ENCODE data around the gene CFAP73.

The CFAP73 gene

DNA sequence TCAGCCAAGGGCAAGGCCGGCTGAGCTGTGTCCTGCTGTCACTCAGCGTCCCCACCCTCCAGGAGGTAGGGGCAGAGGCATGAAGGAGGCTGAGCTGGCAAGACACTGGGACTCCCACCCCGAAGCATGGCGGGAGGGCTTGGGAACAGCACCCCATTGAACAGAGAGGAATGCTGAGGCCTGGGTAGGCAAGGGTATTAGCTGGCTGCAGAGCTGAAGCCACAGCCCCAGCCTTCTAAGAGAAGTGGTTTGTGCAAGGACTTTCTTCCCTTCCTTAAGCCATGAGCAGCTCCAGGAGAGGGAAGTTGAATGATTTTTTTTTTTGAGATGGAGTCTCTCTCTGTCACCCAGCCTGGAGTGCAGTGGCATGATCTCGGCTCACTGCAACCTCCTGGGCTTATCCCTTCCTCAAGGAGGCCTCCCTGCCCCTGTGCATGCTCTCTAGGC is 6.6 kb upstream of the CFAP73 start:
- DNase-seq: no peak

DNA sequence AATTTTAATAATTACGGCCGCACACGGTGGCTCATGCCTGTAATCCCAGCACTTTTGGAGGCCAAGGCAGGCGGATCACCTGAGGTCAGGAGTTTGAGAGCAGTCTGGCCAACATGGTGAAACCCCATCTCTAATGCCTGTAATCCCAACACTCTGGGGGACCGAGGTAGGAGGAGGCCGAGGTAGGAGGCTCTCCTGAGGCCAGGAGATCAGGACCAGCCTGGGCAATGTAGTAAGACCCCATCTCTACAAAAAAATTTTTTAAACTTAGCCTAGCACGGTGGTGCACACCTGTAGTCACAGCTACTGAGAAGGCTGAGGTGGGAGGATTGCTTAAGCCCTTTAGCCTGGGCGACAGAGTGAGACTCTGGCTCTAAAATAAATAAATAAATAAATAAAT is 5.6 kb upstream of the CFAP73 start:
- no peak for DNase-seq

DNA sequence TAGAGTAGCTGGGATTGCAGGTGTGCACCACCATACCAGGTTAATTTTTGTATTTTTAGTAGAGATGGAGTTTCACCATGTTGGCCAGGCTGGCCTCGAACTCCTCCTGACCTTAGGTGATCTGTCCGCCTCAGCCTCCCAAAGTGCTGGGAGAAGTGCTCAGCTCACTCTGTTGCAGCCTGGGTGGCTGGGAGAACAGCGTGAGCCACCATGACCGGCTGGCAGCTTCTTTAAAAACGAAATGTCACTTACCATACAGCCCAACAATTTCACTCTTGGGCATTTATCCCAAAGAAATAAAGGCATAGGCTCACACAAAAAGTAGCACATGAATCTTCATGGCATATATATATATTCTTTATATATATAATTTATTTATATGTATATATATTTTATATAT is 4.7 kb upstream of the CFAP73 start:
- DNase-seq: no peak

DNA sequence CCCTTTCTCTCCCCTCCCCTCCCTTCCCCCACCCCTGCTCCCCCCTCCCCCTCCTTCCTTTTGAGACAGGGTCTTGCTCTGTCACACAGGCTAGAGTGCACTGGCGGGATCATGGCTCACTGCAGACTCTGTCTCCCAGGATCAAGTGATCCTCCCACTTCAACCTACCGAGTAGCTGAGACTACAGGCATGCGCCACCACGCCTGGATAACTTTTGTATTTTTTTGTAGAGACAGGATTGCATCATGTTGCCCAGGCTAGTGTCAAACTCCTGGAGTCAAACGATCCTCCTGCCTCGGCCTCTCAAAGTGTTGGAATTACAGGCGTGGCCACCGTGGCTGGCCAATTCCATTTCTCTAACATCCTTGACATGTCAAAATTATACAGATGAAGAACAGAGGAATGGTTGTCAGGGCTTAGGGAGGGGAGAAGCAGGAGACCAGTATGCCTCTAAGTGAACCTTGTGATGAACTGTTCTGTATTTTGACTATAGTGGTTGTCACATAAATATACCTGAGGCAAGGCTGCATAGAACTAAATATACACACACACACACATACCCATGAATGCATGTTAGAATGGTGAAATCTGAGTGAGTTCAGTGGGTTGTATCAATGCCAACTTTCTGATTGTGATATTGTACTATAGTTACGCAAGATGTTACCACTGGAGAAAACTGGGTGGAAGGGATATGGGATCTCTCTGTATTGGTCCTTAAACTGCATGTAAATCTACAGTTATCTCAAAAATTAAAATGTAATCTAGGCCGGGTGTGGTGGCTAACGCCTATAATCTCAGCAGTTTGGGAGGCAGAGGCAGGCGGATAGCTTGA is 3.6 kb upstream of the CFAP73 start:
- DNase-seq: no peak

DNA sequence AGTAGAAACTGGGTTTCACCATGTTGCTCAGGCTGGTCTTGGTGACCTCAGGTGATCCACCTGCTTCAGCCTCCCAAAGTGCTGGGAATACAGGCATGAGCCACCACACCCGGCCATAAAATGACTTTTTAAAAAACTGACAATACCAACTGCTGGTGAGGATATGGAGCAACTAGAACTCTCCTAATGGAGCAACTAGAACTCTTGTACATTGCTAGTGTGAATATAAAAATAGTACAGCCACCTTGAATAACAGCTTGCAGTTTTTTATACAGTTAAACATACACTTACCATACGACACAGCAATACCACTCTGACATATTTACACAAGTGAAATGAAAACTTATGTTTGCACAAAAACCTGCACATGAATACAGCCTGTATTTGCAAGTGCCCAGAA is 2.5 kb upstream of the CFAP73 start:
- DNase-seq: no peak

DNA sequence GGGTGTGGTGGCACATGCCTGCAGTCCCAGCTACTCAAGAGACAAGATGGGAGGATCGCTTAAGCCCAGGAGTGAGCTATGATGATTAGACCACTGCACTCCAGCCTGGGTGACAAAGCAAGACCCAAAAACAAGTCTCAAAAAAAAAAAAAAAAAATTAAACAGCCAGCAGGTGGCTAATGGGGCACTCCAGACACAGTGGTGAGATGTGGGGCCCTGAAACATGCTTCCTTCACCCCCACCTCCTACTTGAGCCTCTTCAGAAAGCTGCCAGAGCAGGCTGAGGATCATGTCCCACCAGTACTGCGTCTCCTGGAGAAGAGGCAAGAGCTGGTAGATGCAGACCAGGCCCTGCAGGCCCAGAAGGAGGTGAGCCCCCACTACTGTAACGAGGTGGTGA is 2.1 kb downstream of the CFAP73 start:
- no peak for DNase-seq

DNA sequence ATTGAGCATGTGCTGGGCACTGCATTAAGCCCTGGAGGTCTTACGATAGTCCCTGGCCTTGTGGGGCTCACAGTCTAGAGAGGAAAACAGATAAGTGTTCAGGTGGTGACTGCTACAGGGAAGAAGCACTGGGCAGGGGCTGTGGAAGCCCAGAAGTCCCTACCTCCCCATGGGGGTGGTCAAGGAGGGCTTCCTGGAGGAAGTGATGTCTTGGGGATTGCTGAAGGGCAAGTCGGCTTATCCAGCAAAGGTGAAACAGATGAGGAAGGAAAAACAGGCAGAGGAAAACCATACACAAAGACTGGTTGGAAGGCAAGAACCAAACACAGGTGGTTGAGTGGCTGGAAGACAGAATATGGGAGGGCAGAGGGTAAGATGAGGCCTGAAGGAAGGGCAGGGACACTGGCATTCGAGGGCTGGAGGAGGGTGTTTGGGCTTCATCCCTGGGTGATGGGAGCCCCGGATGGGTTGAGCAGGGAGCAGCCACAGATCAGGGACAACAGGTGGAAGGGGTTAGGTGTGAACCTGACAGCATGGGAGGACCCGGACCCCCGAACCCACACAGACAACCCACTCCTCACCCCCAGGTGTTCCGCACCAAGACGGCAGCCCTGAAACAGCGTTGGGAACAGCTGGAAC is 2.8 kb downstream of the CFAP73 start:
- DNase-seq: no peak

DNA sequence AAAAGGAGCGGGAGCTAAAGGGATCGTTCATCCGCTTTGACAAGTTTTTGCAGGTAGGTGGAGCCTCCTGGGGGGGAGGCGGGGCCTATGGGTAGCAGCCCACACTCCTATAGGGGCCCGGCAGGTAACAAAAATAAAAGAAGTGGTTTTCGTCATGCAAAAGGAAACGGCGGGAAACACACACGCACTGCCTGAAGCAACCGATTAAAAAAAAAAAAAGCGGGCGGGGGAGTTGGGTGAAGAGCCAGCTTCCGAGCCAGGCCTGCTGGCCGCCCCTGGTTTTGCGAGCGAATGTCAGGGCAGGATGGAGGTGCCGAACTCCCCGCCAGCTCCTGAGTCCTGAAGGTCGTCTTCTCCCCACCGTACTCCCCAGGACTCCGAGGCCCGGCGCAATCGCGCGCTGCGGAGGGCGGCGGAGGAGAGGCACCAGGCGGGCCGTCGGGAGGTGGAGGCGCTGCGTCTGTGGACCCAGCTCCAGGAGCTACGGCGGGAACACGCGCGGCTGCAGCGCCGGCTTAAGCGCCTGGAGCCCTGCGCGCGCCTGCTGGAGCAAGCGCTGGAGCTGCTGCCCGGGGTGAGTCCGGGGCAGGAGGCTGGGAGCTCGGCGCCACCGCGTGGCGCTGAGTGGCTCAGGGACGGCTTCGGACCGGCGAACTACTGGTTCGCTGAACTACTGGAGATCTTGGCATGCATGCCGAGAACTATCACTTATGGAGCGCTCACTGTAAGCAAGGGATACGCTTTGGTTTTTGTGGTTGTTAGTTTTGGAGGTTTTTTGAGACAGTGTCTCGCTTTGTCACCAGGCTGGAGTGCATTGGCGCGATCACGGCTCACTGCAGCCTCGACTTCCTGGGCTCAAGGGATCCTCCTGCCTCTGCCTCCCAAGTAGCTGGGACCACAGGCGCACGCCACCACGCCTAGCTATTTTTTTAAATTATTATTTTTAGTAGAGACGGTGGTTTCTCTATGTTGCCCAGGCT is 3.6 kb downstream of the CFAP73 start:
- DNase-seq: peak; percentile 37

DNA sequence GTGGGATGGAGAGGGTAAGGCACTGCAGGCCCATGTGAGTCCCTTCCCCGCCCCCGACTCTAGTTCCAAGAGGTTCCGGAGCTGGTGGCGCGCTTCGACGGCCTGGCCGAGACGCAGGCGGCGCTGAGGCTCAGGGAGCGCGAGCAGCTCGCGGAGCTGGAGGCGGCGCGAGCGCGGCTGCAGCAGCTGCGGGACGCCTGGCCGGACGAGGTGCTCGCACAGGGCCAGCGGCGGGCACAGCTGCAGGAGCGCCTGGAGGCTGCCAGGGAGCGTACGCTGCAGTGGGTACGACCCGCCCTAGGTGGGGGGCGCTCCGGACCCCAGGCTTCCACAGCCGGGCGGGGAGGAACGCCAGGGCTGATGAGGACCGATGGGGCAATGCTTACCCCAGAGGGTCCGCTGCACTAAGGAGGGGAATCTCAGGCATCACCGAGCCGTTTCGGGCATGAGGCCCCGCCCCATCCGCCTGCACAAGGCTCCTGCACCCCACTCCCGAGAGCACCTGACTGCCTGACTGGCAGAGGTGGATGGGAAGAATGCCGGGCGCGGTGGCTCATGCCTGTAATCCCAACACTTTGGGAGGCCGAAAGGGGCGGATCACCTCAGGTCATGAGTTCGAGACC is 4.9 kb downstream of the CFAP73 start:
- no peak for DNase-seq

DNA sequence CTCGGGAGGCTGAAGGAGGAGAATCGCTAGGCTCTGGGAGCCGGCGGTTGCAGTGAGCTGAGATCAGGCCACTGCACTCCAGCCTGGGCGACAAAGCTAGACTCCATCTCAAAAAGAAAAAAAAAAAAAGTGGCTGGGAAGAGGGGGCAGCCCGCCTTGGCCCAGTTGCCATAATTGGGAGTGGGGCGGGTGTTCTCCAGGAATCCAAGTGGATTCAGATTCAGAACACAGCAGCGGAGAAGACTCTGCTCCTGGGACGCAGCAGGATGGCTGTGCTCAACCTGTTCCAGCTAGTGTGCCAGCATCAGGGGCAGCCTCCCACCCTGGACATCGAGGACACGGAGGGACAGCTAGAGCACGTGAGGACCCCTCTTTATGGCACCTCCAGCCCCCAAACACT is 5.5 kb downstream of the CFAP73 start:
- DNase-seq: no peak

DNA sequence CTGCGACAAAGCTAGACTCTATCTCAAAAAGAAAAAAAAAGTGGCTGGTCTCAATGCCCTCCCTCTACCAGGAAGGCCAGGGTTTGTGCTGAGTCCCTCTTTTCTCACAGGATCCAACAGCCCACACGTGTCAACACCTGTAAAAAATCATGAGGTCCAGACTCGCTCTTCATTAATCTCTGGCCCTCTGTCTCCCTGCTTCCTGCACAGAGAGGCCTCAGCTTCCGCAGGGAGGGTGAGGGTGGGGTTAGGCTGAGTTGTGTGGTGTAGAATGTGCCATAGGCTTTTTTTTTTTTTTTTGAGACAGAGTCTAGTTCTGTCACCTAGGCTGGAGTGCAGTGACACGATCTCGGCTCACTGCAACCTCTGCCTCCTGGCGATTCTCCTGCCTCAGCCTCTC is 6.1 kb downstream of the CFAP73 start:
- DNase-seq: no peak

DNA sequence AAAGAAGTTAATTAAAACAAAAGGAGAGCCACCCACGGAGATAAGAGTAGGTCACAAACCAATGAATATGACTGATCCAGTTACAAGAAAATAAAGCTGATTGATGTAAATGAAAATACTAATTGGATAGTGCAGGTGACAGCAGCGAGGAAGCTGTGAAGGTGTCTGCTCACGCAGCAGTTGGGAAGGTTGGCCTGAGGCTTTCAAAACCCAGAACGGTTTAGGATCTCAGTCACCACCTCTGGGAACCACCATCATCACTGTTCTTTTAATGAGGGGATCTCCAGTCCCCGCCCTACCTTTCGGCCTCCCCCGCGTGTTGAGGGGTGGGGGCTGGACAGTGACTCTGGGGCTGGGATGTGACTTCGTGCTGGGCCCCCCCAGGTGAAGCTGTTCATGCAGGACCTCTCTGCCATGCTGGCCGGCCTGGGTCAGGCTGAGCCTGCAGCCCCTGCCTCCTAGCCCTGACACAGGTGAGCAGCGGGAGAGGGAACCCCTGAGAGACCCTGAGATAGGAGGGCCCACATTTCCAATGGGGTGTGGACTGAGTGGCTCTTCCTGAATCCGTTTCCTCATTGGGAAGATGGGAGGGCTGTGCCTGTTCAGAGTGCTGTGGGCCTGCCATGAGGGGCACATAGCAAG is 7.8 kb downstream of the CFAP73 start:
- no peak for DNase-seq

DNA sequence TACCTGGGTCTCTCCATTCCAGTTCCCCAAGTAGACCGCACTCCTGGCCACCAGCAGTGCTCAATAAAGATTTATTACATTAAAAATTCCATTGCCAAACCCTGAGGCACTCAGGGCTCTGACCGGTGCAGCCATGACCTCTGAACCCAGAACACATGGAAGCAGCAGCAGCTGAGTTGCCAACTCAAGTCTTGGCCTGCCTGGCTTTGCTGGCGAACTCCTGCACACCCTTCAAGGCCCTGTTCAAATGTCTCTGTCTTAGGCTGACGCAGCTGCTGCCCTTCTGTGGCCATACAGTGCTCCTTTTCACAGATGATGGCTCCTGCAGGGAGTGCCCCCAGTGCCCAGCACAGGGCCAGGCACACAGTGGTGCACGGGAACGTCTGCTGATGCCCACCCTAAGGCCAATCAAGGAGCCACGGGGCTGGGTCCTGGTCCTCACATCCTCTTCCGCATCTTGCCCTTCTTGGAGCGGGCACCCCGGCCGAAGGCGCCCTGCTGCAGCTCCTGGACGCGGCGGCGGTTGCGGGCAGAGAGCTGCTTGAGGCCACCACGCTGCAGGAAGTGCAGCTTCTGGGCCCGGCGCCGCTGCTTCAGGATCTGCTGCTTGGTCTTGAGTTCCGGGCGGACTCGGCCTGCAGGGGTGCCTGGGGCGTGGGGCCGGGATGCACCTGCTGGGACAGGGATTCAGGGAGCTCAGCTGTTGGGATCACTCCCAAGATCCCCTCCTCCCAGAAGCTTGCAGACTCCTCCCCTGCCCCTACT is 9.1 kb downstream of the CFAP73 start:
- no peak for DNase-seq

DNA sequence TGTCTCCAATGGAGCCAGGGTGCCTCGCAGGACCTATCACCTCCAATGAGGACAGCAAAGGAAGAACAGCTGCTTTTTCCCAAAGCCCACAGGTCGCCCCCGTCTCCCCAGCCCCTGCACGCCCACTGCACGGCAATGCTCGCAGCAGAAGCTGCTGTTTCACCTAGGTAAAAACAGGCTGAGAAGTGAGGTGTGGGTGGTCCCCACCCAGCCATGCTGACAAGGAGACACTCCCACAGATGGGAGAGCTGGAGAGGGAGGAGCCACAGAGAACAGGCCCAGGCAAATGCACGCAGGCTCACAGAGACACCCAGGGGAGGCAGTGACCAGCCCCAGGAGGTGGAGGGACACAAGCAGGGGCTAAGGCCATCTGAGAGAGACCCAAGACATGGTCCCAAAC is 10.4 kb downstream of the CFAP73 start:
- no peak for DNase-seq

DNA sequence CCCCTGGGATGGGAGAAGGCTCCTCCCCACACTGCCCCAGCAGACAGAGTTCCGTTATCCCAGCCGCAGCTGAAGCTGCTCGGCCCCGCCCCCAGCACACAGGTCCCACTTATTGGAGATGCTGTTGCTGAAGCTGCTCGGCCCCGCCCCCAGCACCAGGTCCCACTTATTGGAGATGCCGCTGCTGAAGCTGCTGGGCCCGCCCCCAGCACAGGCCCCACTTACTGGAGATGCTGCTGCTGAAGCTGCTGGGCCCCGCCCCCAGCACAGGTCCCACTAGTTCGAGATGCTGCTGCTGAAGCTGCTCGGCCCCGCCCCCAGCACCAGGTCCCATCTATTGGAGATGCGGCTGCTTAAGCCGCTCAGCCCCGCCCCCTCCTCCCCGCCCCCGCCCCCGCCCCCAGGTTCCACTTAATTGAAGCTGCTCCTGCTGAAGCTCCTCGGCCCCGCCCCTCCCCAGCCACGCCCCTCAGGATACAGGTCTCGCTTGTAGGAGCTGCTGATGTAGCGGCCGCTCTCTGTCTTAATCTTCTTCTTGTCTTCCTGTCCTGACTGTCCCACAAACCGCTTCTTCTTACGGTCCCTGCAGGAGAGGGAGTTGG is 12.0 kb downstream of the CFAP73 start:
- DNase-seq: no peak

DNA sequence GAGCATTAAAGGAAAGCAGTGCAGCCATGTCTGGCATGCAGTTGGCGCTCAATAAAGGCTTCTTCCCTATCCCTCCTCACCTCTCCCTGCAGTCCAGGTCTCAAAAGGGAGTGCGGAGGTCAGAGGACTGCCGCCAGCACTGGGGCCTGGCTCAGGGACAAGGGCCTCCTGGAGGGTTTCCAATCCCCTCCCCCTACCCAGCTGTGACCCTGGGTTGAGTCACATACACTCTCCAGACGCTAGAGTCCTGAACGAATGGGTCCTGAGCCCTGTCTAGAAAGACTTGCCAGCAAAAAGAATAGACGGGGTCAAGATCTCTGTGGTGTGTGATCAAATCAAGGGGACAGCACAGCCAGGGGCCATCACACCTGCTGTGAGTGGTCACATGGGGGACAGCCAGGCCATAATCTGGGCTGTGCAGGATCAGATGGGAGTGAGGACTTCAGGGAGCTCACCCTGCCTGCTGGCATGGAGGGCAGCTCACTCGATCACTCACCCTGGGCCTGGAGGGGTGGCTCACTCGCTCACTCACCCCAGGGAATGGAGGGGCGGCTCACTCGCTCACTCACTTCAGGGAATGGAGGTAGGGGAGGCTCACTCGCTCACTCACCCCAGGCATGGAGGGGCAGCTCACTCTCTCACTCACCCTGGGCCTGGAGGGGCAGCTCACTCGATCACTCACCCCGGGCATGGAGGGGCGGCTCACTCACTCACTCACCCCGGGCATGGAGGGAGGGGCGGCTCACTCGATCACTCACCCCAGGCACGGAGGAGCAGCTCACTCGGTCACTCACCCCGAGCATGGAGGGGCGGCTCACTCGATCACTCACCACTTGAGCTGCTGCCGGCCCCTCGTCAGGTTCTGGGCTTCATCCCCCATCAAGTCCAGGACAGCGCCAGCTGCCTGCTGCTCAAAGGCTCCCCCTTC is 12.8 kb downstream of the CFAP73 start:
- DNase-seq: no peak

DNA sequence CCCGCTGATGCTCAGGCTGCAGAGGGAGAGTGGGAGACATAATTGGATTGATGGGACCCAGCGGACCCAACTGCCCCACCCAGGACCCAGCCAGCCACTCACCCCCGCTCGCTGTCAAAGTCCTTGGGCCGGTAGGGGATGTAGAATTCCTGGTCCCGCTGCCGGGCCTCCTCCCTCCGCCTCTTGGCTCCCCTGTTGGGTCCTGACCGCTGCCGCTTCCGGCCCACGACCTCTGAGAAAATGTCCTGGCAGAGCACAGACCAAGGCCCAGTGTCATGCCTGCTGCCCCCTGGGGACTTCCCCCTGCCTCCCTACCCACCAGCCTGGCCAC is 13.5 kb downstream of the CFAP73 start:
- no peak for DNase-seq

DNA sequence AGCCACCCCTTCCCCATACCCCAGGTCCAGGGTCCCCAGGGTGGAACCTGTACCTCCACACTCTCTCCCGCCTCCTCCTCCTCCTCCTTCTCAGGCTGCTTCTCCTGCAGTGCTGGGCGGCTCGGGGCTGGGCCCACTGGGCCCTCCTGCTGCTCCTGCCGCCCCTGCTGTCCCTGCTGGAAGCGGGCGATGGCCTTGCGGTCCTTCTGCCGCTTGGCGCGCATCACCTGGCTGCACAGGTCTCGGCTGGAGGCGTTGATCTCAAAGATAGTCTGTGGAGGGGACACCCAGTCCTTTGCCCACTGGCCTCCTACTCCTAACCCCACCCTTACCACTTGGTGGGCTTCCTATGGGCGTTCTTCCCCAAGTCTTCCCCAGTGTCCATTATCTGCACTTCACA is 14.5 kb downstream of the CFAP73 start:
- no peak for DNase-seq

DNA sequence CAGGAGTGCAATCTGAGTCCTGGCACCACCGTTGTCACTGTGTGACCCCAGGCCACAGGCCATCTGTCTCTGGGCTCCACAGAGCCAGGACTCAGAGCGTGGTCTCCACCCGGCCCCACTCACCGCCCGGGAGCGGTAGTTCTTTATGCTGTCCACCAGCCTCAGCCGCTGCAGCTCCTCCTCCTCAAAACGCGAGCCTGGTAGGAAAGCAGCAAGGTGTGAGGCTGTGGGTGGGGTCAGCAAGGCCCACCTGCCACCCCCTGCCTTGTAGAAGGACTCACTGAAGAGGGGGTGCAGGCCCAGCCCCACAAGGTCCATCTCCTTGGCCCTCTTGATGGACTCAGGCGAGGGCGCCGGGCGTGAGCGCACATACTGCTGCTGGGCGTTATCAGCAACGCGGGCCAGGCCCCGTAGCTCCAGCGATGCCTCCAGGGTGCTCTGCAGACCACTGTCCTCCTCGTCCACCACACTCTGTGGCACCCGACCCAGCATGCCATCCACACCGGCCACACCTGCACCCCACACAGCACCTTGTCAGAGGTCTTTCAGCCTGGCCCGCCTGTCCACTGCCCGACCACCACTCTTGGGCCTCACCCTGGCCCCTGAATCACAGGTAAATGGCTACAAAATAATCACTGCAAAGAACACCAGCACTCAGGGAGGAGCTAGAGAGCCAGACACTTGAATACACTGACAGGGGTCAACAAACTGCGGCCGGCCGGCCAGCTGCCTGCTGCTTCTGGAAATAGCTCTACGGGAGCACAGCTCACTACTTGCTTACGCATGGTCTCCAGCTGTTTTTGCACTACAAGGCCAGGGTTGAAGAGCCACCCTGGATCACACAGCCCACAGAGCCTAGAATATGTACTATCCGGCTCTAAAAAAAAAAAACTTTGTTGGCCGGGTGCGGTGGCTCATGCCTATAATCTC is 16.3 kb downstream of the CFAP73 start:
- DNase-seq: no peak

Data from effector CD8-positive, alpha-beta T cell (primary cell).